H7 (cell line): Measurements from ENCODE around the gene RALGAPA2. TPM values are rescaled to one million over a fixed set of nuclear protein-coding genes. Genes with fewer than 3 reads are reported as not detected.

Experiments used
- DNase-seq: peaks from one replicate; pipeline ENCODE4 v3.0.0; 2012
- H3K27me3 ChIP-seq: 2 replicates; pipeline ENCODE4 v1.6.0; 2011; ENCODE audit warnings: mild to moderate bottlenecking, low read length; ENCODE audit not compliant: control insufficient read depth, insufficient read depth
- H3K36me3 ChIP-seq: replicated peaks from 2 replicates; pipeline ENCODE4 v1.5.1; 2011; ENCODE audit warnings: low read length; ENCODE audit not compliant: control insufficient read depth, insufficient read depth
- H3K4me3 ChIP-seq: 2 replicates; pipeline ENCODE4 v1.5.1; 2011; ENCODE audit warnings: low read depth, mild to moderate bottlenecking, control low read depth, low read length, moderate library complexity; ENCODE audit not compliant: insufficient read depth
- total RNA-seq: library from RNA; depleted of rRNA; stranded (reverse); fragments of >200 nt; shearing (Covaris generic); gene quantifications from 2 replicates; pipeline ENCODE4 v1.2.3, GENCODE V29; 2014

RALGAPA2 gene
- total RNA-seq, 1 experiment from 2014 or later, result 6.1 TPM

- no peaks in the 10 kb centered on the region for H3K36me3 ChIP-seq
- DNase-seq, result no peak
- H3K4me3 ChIP-seq, result no peak overlapping the region
- no peaks in the 10 kb centered on the region for H3K27me3 ChIP-seq
These were observed 70.7 kb downstream of the RALGAPA2 start for GRCh38 chr20:20641783-20642182.

- Histone ChIP-seq H3K36me3 (no peaks in the 10 kb centered on the region; the same call in 1 of the 2 replicates), H3K27me3 (no peaks in the 10 kb centered on the region), H3K4me3 (no peak overlapping the region)
- no peak for DNase-seq
These were observed 73.6 kb downstream of the RALGAPA2 start for GRCh38 chr20:20638878-20639277.

GRCh38 chr20:20637998-20638725, 74.3 kb downstream of the RALGAPA2 start:
- Histone ChIP-seq H3K27me3 (no peaks in the 10 kb centered on the region), H3K4me3 (no peak overlapping the region), H3K36me3 (no peaks in the 10 kb centered on the region; the same call in 1 of the 2 replicates)
- no peak for DNase-seq

- no peak for DNase-seq
- Histone ChIP-seq H3K27me3 (no peaks in the 10 kb centered on the region), H3K4me3 (no peak overlapping the region), H3K36me3 (no peaks in the 10 kb centered on the region; the same call in 1 of the 2 replicates)
These were observed 77.4 kb downstream of the RALGAPA2 start for GRCh38 chr20:20635006-20635405.

GRCh38 chr20:20632644-20633043, 79.8 kb downstream of the RALGAPA2 start:
- DNase-seq, result no peak
- no peak overlapping the region for H3K4me3 ChIP-seq
- no peaks in the 10 kb centered on the region; the same call in 1 of the 2 replicates for H3K36me3 ChIP-seq

GRCh38 chr20:20630551-20630950, 81.9 kb downstream of the RALGAPA2 start:
- Histone ChIP-seq H3K27me3 (no peaks in the 10 kb centered on the region), H3K36me3 (0 out of 2 replicates have a peak, but pooled peaks cover 2% of the 10 kb centered on the region), H3K4me3 (no peak overlapping the region)
- DNase-seq, result no peak

More at GRCh38 chr20:20632644-20633043, 79.8 kb downstream of the RALGAPA2 start:
- no peaks in the 10 kb centered on the region for H3K27me3 ChIP-seq

- Histone ChIP-seq H3K27me3 (no peaks in the 10 kb centered on the region), H3K36me3 (0 out of 2 replicates have a peak, but pooled peaks cover 2% of the 10 kb centered on the region), H3K4me3 (no peak overlapping the region)
- DNase-seq, result no peak
These were observed 82.8 kb downstream of the RALGAPA2 start for GRCh38 chr20:20629556-20630188.

GRCh38 chr20:20628314-20628713, 84.1 kb downstream of the RALGAPA2 start:
- 0 out of 2 replicates have a peak, but pooled peaks cover 2% of the 10 kb centered on the region for H3K36me3 ChIP-seq
- no peak for DNase-seq
- H3K27me3 ChIP-seq, result no peaks in the 10 kb centered on the region
- no peak overlapping the region for H3K4me3 ChIP-seq

- DNase-seq, result no peak
- 0 out of 2 replicates have a peak, but pooled peaks cover 2% of the 10 kb centered on the region for H3K36me3 ChIP-seq
- no peaks in the 10 kb centered on the region for H3K27me3 ChIP-seq
- H3K4me3 ChIP-seq, result no peak overlapping the region
These were observed 85.0 kb downstream of the RALGAPA2 start for GRCh38 chr20:20627471-20627870.

GRCh38 chr20:20624914-20625313, 87.5 kb downstream of the RALGAPA2 start:
- Histone ChIP-seq H3K4me3 (no peak overlapping the region), H3K27me3 (no peaks in the 10 kb centered on the region), H3K36me3 (0 out of 2 replicates have a peak, but pooled peaks cover 2% of the 10 kb centered on the region)
- no peak for DNase-seq

GRCh38 chr20:20621195-20621594, 91.2 kb downstream of the RALGAPA2 start:
- no peaks in the 10 kb centered on the region; the same call in 1 of the 2 replicates for H3K36me3 ChIP-seq
- H3K4me3 ChIP-seq, result no peak overlapping the region
- H3K27me3 ChIP-seq, result no peaks in the 10 kb centered on the region
- DNase-seq, result no peak

GRCh38 chr20:20614391-20614790, 98.1 kb downstream of the RALGAPA2 start:
- Histone ChIP-seq H3K27me3 (no peaks in the 10 kb centered on the region), H3K4me3 (no peak overlapping the region), H3K36me3 (no peaks in the 10 kb centered on the region; the same call in 1 of the 2 replicates)
- DNase-seq, result no peak

- DNase-seq, result no peak
- no peaks in the 10 kb centered on the region for H3K27me3 ChIP-seq
- H3K4me3 ChIP-seq, result no peak overlapping the region
- no peaks in the 10 kb centered on the region; the same call in 1 of the 2 replicates for H3K36me3 ChIP-seq
These were observed 100.2 kb downstream of the RALGAPA2 start for GRCh38 chr20:20612251-20612650.

GRCh38 chr20:20611167-20611566, 101.3 kb downstream of the RALGAPA2 start:
- no peaks in the 10 kb centered on the region; the same call in 1 of the 2 replicates for H3K36me3 ChIP-seq
- DNase-seq, result no peak
- H3K4me3 ChIP-seq, result no peak overlapping the region
- H3K27me3 ChIP-seq, result no peaks in the 10 kb centered on the region

- no peak overlapping the region for H3K4me3 ChIP-seq
- no peaks in the 10 kb centered on the region for H3K27me3 ChIP-seq
- no peaks in the 10 kb centered on the region; the same call in 1 of the 2 replicates for H3K36me3 ChIP-seq
- no peak for DNase-seq
These were observed 102.9 kb downstream of the RALGAPA2 start for GRCh38 chr20:20609522-20609921.
